Measurements from ENCODE around the gene EYA2.

Gene EYA2

GRCh38 chr20:47071646-47072185 lies 177.1 kb downstream of the EYA2 start:
- H3K4me3 ChIP-seq (ENCODE audit: low read length), result no peak overlapping the region
- TF ChIP-seq CTCF (conservative IDR thresholded peaks at IDR 0.05; ENCODE audit: low read depth, low read length), result no peak
- no peak for DNase-seq (ENCODE audit: low read depth)

- no peak overlapping the region for H3K4me3 ChIP-seq (ENCODE audit: low read length)
- TF ChIP-seq CTCF (conservative IDR thresholded peaks at IDR 0.05; ENCODE audit: low read depth, low read length), result no peak
- no peak for DNase-seq (ENCODE audit: low read depth)
Measured at GRCh38 chr20:47073766-47074475, 179.3 kb downstream of the EYA2 start.

GRCh38 chr20:47075263-47075662 lies 180.6 kb downstream of the EYA2 start:
- DNase-seq (ENCODE audit: low read depth), result no peak
- no peak for TF ChIP-seq CTCF (conservative IDR thresholded peaks at IDR 0.05; ENCODE audit: low read depth, low read length)
- no peak overlapping the region for H3K4me3 ChIP-seq (ENCODE audit: low read length)

- TF ChIP-seq CTCF (conservative IDR thresholded peaks at IDR 0.05; ENCODE audit: low read depth, low read length), result no peak
- no peak for DNase-seq (ENCODE audit: low read depth)
- no peak overlapping the region for H3K4me3 ChIP-seq (ENCODE audit: low read length)
Measured at GRCh38 chr20:47079047-47079446, 184.4 kb downstream of the EYA2 start.

- no peak for DNase-seq (ENCODE audit: low read depth)
- no peak for TF ChIP-seq CTCF (conservative IDR thresholded peaks at IDR 0.05; ENCODE audit: low read depth, low read length)
- H3K4me3 ChIP-seq (ENCODE audit: low read length), result no peak overlapping the region
Measured at GRCh38 chr20:47080365-47080764, 185.7 kb downstream of the EYA2 start.

GRCh38 chr20:47086316-47086715 lies 191.7 kb downstream of the EYA2 start:
- no peak overlapping the region for H3K4me3 ChIP-seq (ENCODE audit: low read length)
- no peak for TF ChIP-seq CTCF (conservative IDR thresholded peaks at IDR 0.05; ENCODE audit: low read depth, low read length)
- no peak for DNase-seq (ENCODE audit: low read depth)

GRCh38 chr20:47088335-47088734 lies 193.7 kb downstream of the EYA2 start:
- no peak for DNase-seq (ENCODE audit: low read depth)
- no peak overlapping the region for H3K4me3 ChIP-seq (ENCODE audit: low read length)
- no peak for TF ChIP-seq CTCF (conservative IDR thresholded peaks at IDR 0.05; ENCODE audit: low read depth, low read length)
